HEK293 (cell line): ENCODE measurements around the gene CR1.

Experiments used
- CTCF ChIA-PET: fragments of 350-600 bp; formaldehyde crosslinking; extraction: SDS; loops from one replicate; lab custom pipeline; 2021; ENCODE audit warnings: antibody characterized with exemption; lab: Yijun Ruan, JAX
- POLR2A ChIA-PET: fragments of 300-600 bp; formaldehyde crosslinking; extraction: SDS; loops from one replicate; lab custom pipeline; 2020; ENCODE audit warnings: antibody characterized with exemption, inconsistent platforms; lab: Yijun Ruan, JAX
- H3K27ac ChIP-seq: fragments of 200-500 bp; sonication (Bioruptor generic); 2 replicates; pipeline ENCODE4 v1.5.1; 2014; ENCODE audit warnings: low read depth, low read length, control low read depth, inconsistent platforms; ENCODE audit errors: extremely low read depth
- H3K36me3 ChIP-seq, 2 experiments: fragments of 200-500 bp in 1 of 2; sonication (Bioruptor generic) in 1 of 2; 1 replicate in 1 of 2; 2 replicates in 1 of 2; pipeline ENCODE4 v1.5.1; 2014 to 2017; ENCODE audit warnings: inconsistent platforms in 2 of 2, low read length in 2 of 2; ENCODE audit not compliant: control insufficient read depth in 2 of 2, insufficient read depth in 1 of 2
- H3K4me1 ChIP-seq: fragments of 200-500 bp; sonication (Bioruptor generic); 2 replicates; pipeline ENCODE4 v1.5.1; 2014; ENCODE audit warnings: mild to moderate bottlenecking, low read length, inconsistent platforms; ENCODE audit not compliant: control insufficient read depth, insufficient read depth
- H3K4me3 ChIP-seq: 2 replicates; pipeline ENCODE4 v1.5.1; 2011; ENCODE audit warnings: low read depth, mild to moderate bottlenecking, control low read depth, low read length, moderate library complexity
- H3K9me3 ChIP-seq: fragments of 200-500 bp; sonication (Bioruptor generic); 2 replicates; pipeline ENCODE4 v1.5.1; 2014; ENCODE audit warnings: low read depth, low read length, inconsistent platforms; ENCODE audit not compliant: control insufficient read depth, insufficient read depth
- ZNF266 ChIP-seq: fragments of 450-650 bp; formaldehyde crosslinking; IDR thresholded peaks from 2 replicates; pipeline ENCODE4 v1.5.1; 2016; ENCODE audit warnings: missing biosample characterization, missing genetic modification characterization, low read depth
- ZNF324 ChIP-seq: fragments of 450-650 bp; formaldehyde crosslinking; IDR thresholded peaks from 2 replicates; pipeline ENCODE4 v1.5.1; 2016; ENCODE audit warnings: missing biosample characterization, missing genetic modification characterization
- ZNF416 ChIP-seq: fragments of 450-650 bp; formaldehyde crosslinking; IDR thresholded peaks from 2 replicates; pipeline ENCODE4 v1.5.1; 2016; ENCODE audit warnings: missing biosample characterization, missing genetic modification characterization
- ZNF501 ChIP-seq: fragments of 450-650 bp; formaldehyde crosslinking; IDR thresholded peaks from 2 replicates; pipeline ENCODE4 v1.5.1; 2016; ENCODE audit warnings: missing biosample characterization, missing genetic modification characterization
- ZNF530 ChIP-seq: fragments of 450-650 bp; formaldehyde crosslinking; IDR thresholded peaks from 2 replicates; pipeline ENCODE4 v1.5.1; 2016; ENCODE audit warnings: low read depth, missing biosample characterization, missing genetic modification characterization
- ZNF555 ChIP-seq: fragments of 450-650 bp; formaldehyde crosslinking; conservative IDR thresholded peaks from 2 replicates; pipeline ENCODE4 v1.5.1; 2017; ENCODE audit warnings: missing biosample characterization, mild to moderate bottlenecking, missing genetic modification characterization, inconsistent platforms
- ZNF558 ChIP-seq: fragments of 450-650 bp; formaldehyde crosslinking; IDR thresholded peaks from 2 replicates; pipeline ENCODE4 v1.5.1; 2016; ENCODE audit warnings: missing biosample characterization, missing genetic modification characterization
- ZNF621 ChIP-seq: fragments of 450-650 bp; formaldehyde crosslinking; IDR thresholded peaks from 2 replicates; pipeline ENCODE4 v1.5.1; 2017; ENCODE audit warnings: missing biosample characterization, missing genetic modification characterization
- ZNF623 ChIP-seq: fragments of 450-650 bp; formaldehyde crosslinking; IDR thresholded peaks from 2 replicates; pipeline ENCODE4 v1.5.1; 2016; ENCODE audit warnings: missing biosample characterization, missing genetic modification characterization
- ZNF747 ChIP-seq: fragments of 450-650 bp; formaldehyde crosslinking; IDR thresholded peaks from 2 replicates; pipeline ENCODE4 v1.5.1; 2016; ENCODE audit warnings: missing biosample characterization, missing genetic modification characterization
- ZNF776 ChIP-seq: fragments of 450-650 bp; formaldehyde crosslinking; IDR thresholded peaks from 2 replicates; pipeline ENCODE4 v1.5.0; 2017; ENCODE audit warnings: missing biosample characterization, missing genetic modification characterization, borderline replicate concordance
- ZNF785 ChIP-seq: fragments of 450-650 bp; formaldehyde crosslinking; IDR thresholded peaks from 2 replicates; pipeline ENCODE4 v1.5.1; 2016; ENCODE audit warnings: missing biosample characterization, missing genetic modification characterization
- ZNF830 ChIP-seq: fragments of 450-650 bp; IDR thresholded peaks from 2 replicates; pipeline ENCODE4 v1.5.0; 2018; ENCODE audit warnings: missing biosample characterization, missing genetic modification characterization, low read depth, mild to moderate bottlenecking, moderate library complexity
- TF ChIP-seq, protein P1 (sequence below): fragments of 450-650 bp; formaldehyde crosslinking; IDR thresholded peaks from 2 replicates; pipeline ENCODE4 v1.5.1; 2017; ENCODE audit warnings: missing biosample characterization, mild to moderate bottlenecking, missing genetic modification characterization, moderate library complexity
- TF ChIP-seq, protein P2 (sequence below): fragments of 450-650 bp; formaldehyde crosslinking; IDR thresholded peaks from 2 replicates; pipeline ENCODE4 v1.5.1; 2016; ENCODE audit warnings: missing biosample characterization, missing genetic modification characterization, borderline replicate concordance
- TF ChIP-seq, protein P3 (sequence below): fragments of 450-650 bp; formaldehyde crosslinking; IDR thresholded peaks from 2 replicates; pipeline ENCODE4 v1.5.1; 2016; ENCODE audit warnings: missing biosample characterization, missing genetic modification characterization
- TF ChIP-seq, protein P4 (sequence below): fragments of 450-650 bp; formaldehyde crosslinking; IDR thresholded peaks from 2 replicates; pipeline ENCODE4 v1.5.1; 2017; ENCODE audit warnings: missing biosample characterization, missing genetic modification characterization

The CR1 gene

DNA sequence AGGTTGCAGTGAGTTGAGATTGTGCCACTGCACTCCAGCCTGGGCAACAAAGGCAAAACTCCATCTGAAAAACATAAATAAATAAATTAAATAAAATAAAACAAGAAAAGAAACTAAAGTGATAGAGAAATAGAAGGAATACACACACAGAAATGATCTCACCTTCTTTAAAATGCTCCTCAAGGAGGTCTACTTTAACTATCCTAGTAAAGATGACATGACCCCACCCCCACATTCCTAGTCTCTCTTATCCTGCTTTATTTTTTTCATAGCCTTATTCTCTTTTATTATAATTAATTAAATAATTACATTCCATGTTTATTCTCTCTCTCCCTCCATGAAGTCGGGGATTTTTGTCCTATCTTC, 131.0 kb downstream of the CR1 start:
- H3K9me3 ChIP-seq = no peaks in the 10 kb centered on the region
- CTCF ChIA-PET = no interaction called here
- TF ChIP-seq ZNF621 (tag by site-specific recombination) (no peak), ZNF266 (tag by site-specific recombination) (no peak), ZNF501 (no peak), ZNF416 (no peak), ZNF530 (tag by site-specific recombination) (no peak), ZNF785 (tag by site-specific recombination) (no peak), ZNF324 (tag by site-specific recombination) (no peak), ZNF830 (no peak), ZNF623 (tag by site-specific recombination) (no peak), ZNF776 (tag by site-specific recombination) (no peak), ZNF747 (no peak), ZNF558 (tag by site-specific recombination) (no peak), ZNF555 (no peak)
- TF ChIP-seq, protein P1, sequence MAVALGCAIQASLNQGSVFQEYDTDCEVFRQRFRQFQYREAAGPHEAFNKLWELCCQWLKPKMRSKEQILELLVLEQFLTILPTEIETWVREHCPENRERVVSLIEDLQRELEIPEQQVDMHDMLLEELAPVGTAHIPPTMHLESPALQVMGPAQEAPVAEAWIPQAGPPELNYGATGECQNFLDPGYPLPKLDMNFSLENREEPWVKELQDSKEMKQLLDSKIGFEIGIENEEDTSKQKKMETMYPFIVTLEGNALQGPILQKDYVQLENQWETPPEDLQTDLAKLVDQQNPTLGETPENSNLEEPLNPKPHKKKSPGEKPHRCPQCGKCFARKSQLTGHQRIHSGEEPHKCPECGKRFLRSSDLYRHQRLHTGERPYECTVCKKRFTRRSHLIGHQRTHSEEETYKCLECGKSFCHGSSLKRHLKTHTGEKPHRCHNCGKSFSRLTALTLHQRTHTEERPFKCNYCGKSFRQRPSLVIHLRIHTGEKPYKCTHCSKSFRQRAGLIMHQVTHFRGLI (tag by site-specific recombination) = no peak
- TF ChIP-seq, protein P2, sequence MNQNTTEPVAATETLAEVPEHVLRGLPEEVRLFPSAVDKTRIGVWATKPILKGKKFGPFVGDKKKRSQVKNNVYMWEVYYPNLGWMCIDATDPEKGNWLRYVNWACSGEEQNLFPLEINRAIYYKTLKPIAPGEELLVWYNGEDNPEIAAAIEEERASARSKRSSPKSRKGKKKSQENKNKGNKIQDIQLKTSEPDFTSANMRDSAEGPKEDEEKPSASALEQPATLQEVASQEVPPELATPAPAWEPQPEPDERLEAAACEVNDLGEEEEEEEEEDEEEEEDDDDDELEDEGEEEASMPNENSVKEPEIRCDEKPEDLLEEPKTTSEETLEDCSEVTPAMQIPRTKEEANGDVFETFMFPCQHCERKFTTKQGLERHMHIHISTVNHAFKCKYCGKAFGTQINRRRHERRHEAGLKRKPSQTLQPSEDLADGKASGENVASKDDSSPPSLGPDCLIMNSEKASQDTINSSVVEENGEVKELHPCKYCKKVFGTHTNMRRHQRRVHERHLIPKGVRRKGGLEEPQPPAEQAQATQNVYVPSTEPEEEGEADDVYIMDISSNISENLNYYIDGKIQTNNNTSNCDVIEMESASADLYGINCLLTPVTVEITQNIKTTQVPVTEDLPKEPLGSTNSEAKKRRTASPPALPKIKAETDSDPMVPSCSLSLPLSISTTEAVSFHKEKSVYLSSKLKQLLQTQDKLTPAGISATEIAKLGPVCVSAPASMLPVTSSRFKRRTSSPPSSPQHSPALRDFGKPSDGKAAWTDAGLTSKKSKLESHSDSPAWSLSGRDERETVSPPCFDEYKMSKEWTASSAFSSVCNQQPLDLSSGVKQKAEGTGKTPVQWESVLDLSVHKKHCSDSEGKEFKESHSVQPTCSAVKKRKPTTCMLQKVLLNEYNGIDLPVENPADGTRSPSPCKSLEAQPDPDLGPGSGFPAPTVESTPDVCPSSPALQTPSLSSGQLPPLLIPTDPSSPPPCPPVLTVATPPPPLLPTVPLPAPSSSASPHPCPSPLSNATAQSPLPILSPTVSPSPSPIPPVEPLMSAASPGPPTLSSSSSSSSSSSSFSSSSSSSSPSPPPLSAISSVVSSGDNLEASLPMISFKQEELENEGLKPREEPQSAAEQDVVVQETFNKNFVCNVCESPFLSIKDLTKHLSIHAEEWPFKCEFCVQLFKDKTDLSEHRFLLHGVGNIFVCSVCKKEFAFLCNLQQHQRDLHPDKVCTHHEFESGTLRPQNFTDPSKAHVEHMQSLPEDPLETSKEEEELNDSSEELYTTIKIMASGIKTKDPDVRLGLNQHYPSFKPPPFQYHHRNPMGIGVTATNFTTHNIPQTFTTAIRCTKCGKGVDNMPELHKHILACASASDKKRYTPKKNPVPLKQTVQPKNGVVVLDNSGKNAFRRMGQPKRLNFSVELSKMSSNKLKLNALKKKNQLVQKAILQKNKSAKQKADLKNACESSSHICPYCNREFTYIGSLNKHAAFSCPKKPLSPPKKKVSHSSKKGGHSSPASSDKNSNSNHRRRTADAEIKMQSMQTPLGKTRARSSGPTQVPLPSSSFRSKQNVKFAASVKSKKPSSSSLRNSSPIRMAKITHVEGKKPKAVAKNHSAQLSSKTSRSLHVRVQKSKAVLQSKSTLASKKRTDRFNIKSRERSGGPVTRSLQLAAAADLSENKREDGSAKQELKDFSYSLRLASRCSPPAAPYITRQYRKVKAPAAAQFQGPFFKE (tag by site-specific recombination) = no peak
- TF ChIP-seq, protein P3, sequence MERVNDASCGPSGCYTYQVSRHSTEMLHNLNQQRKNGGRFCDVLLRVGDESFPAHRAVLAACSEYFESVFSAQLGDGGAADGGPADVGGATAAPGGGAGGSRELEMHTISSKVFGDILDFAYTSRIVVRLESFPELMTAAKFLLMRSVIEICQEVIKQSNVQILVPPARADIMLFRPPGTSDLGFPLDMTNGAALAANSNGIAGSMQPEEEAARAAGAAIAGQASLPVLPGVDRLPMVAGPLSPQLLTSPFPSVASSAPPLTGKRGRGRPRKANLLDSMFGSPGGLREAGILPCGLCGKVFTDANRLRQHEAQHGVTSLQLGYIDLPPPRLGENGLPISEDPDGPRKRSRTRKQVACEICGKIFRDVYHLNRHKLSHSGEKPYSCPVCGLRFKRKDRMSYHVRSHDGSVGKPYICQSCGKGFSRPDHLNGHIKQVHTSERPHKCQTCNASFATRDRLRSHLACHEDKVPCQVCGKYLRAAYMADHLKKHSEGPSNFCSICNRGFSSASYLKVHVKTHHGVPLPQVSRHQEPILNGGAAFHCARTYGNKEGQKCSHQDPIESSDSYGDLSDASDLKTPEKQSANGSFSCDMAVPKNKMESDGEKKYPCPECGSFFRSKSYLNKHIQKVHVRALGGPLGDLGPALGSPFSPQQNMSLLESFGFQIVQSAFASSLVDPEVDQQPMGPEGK (tag by site-specific recombination) = no peak
- TF ChIP-seq, protein P4, sequence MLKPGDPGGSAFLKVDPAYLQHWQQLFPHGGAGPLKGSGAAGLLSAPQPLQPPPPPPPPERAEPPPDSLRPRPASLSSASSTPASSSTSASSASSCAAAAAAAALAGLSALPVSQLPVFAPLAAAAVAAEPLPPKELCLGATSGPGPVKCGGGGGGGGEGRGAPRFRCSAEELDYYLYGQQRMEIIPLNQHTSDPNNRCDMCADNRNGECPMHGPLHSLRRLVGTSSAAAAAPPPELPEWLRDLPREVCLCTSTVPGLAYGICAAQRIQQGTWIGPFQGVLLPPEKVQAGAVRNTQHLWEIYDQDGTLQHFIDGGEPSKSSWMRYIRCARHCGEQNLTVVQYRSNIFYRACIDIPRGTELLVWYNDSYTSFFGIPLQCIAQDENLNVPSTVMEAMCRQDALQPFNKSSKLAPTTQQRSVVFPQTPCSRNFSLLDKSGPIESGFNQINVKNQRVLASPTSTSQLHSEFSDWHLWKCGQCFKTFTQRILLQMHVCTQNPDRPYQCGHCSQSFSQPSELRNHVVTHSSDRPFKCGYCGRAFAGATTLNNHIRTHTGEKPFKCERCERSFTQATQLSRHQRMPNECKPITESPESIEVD = no peak
- no peaks in the 10 kb centered on the region for H3K4me1 ChIP-seq
- H3K27ac ChIP-seq = no peak overlapping the region
- POLR2A ChIA-PET = no interaction called here
- H3K4me3 ChIP-seq = no peak overlapping the region
- H3K36me3 ChIP-seq = no peaks in the 10 kb centered on the region
